ENCODE results near the gene MAPRE2.

The MAPRE2 gene

GRCh38 chr18:35062408-35062807 is 21.2 kb downstream of the MAPRE2 start:
- no peak for DNase-seq (ENCODE audit: low read depth in 2 of 2)

- DNase-seq (ENCODE audit: low read depth in 2 of 2) = no peak
Observed at GRCh38 chr18:35063875-35064690, 22.9 kb downstream of the MAPRE2 start.

GRCh38 chr18:35067454-35067853 is 26.2 kb downstream of the MAPRE2 start:
- no peak for DNase-seq (ENCODE audit: low read depth in 2 of 2)

- DNase-seq (ENCODE audit: low read depth in 2 of 2) = no peak
Observed at GRCh38 chr18:35071819-35072247, 30.6 kb downstream of the MAPRE2 start.

GRCh38 chr18:35072616-35073015 is 31.4 kb downstream of the MAPRE2 start:
- no peak for DNase-seq (ENCODE audit: low read depth in 2 of 2)

GRCh38 chr18:35073186-35074105 is 32.2 kb downstream of the MAPRE2 start:
- no peak for DNase-seq (ENCODE audit: low read depth in 2 of 2)

- DNase-seq (ENCODE audit: low read depth in 2 of 2) = no peak
Observed at GRCh38 chr18:35074581-35074980, 33.4 kb downstream of the MAPRE2 start.

- no peak for DNase-seq (ENCODE audit: low read depth in 2 of 2)
Observed at GRCh38 chr18:35075132-35075531, 33.9 kb downstream of the MAPRE2 start.

- DNase-seq (ENCODE audit: low read depth in 2 of 2) = peak; percentile 62 to 69
Observed at GRCh38 chr18:35076135-35076924, 35.1 kb downstream of the MAPRE2 start.

GRCh38 chr18:35077937-35078336 is 36.7 kb downstream of the MAPRE2 start:
- no peak for DNase-seq (ENCODE audit: low read depth in 2 of 2)

GRCh38 chr18:35080058-35080457 is 38.8 kb downstream of the MAPRE2 start:
- no peak for DNase-seq (ENCODE audit: low read depth in 2 of 2)

GRCh38 chr18:35083174-35083712 is 42.0 kb downstream of the MAPRE2 start:
- DNase-seq (ENCODE audit: low read depth in 2 of 2) = no peak

GRCh38 chr18:35084494-35085449 is 43.6 kb downstream of the MAPRE2 start:
- no peak for DNase-seq (ENCODE audit: low read depth in 2 of 2)

- no peak for DNase-seq (ENCODE audit: low read depth in 2 of 2)
Observed at GRCh38 chr18:35085450-35086380, 44.5 kb downstream of the MAPRE2 start.

GRCh38 chr18:35086704-35087103 is 45.5 kb downstream of the MAPRE2 start:
- DNase-seq (ENCODE audit: low read depth in 2 of 2) = no peak

GRCh38 chr18:35087726-35088125 is 46.5 kb downstream of the MAPRE2 start:
- DNase-seq (ENCODE audit: low read depth in 2 of 2) = no peak

- DNase-seq (ENCODE audit: low read depth in 2 of 2) = no peak
Observed at GRCh38 chr18:35088921-35089320, 47.7 kb downstream of the MAPRE2 start.

- DNase-seq (ENCODE audit: low read depth in 2 of 2) = no peak
Observed at GRCh38 chr18:35089382-35089781, 48.2 kb downstream of the MAPRE2 start.

- DNase-seq (ENCODE audit: low read depth in 2 of 2) = no peak
Observed at GRCh38 chr18:35089891-35090550, 48.8 kb downstream of the MAPRE2 start.

Measured in fibroblast of skin of left biceps (primary cell).